ENCODE data around the gene HECTD1.

- no peak for TF ChIP-seq EZH2phosphoT487 (IDR thresholded peaks at IDR 0.05)
- no peak for TF ChIP-seq CTCF (IDR thresholded peaks at IDR 0.05)
- no peak for TF ChIP-seq EZH2 (IDR thresholded peaks at IDR 0.05)
These were observed 96.7 kb downstream of the HECTD1 start for GRCh38 chr14:31110872-31111271.

Measured in neural progenitor cell (in vitro differentiated cells).